Right atrium auricular region (tissue), 2 donors: ENCODE results near the gene NCBP3. TPM values are rescaled to one million over a fixed set of nuclear protein-coding genes. Genes with fewer than 3 reads are reported as not detected.

Experiments
- DNase-seq: peaks from one replicate; pipeline ENCODE4 v3.0.0-alpha.2; 2019; ENCODE audit warnings: low spot score
- H3K27ac ChIP-seq, 2 donors: fragments of 200-600 bp; sonication (generic); 1 replicate in 1 of 2; 2 replicates in 1 of 2; pipeline ENCODE4 v1.5.1; 2016 to 2019
- H3K27me3 ChIP-seq, 2 donors: fragments of 200-600 bp; sonication (generic); one replicate each; pipeline versions ENCODE4 v1.5.1 to v1.6.0; 2017 to 2019
- H3K36me3 ChIP-seq: fragments of 200-600 bp; sonication (generic); one replicate; pipeline ENCODE4 v1.5.1; 2016
- H3K4me1 ChIP-seq, 2 donors: fragments of 200-600 bp; sonication (generic); one replicate each; pipeline versions ENCODE4 v1.5.1 to v1.6.0; 2017 to 2019
- H3K4me3 ChIP-seq, 2 donors: fragments of 200-600 bp; sonication (generic); 1 replicate in 1 of 2; 2 replicates in 1 of 2; pipeline ENCODE4 v1.5.1; 2017 to 2019; ENCODE audit warnings: mild to moderate bottlenecking in 1 of 2, moderate library complexity in 1 of 2
- H3K9me3 ChIP-seq, 2 donors: fragments of 200-600 bp; sonication (generic); one replicate each; pipeline ENCODE4 v1.5.1; 2019
- CTCF ChIP-seq, 2 donors: fragments of 200-600 bp; sonication (generic); IDR thresholded peaks; one replicate each; pipeline ENCODE4 v1.5.1; 2019; ENCODE audit warnings: antibody characterized with exemption in 2 of 2
- total RNA-seq, 2 donors: library from RNA; depleted of rRNA; stranded (reverse); fragments of >200 nt; gene quantifications; one replicate each; pipeline ENCODE4 v1.1.0, GENCODE V29; 2016

NCBP3 gene
- total RNA-seq, 2 donors from 2014 or later = 15.2 to 21.4 TPM

GRCh38 chr17:3814361-3814760, 31.7 kb downstream of the NCBP3 start:
- Histone ChIP-seq H3K9me3 (no peaks in the 10 kb centered on the region), H3K4me3 (no peak overlapping the region), H3K4me1 (peaks cover 0 to 7% of the 10 kb centered on the region in 2 donors), H3K27me3 (no peaks in the 10 kb centered on the region), H3K27ac (no peak overlapping the region), H3K36me3 (peaks cover 87% of the 10 kb centered on the region)
- no peak for DNase-seq
- TF ChIP-seq CTCF (IDR thresholded peaks at IDR 0.05) = no peak

GRCh38 chr17:3813171-3813570, 32.9 kb downstream of the NCBP3 start:
- DNase-seq = no peak
- H3K36me3 ChIP-seq = peaks cover 95% of the 10 kb centered on the region
- H3K4me1 ChIP-seq = peaks cover 0 to 2% of the 10 kb centered on the region in 2 donors
- no peaks in the 10 kb centered on the region for H3K27me3 ChIP-seq
- H3K9me3 ChIP-seq = no peaks in the 10 kb centered on the region
- TF ChIP-seq CTCF (IDR thresholded peaks at IDR 0.05) = no peak
- no peak overlapping the region for H3K27ac ChIP-seq
- no peak overlapping the region for H3K4me3 ChIP-seq

- DNase-seq = no peak
- TF ChIP-seq CTCF (IDR thresholded peaks at IDR 0.05) = no peak
- Histone ChIP-seq H3K4me3 (no peak overlapping the region), H3K9me3 (no peaks in the 10 kb centered on the region), H3K4me1 (no peaks in the 10 kb centered on the region), H3K36me3 (peaks cover 95% of the 10 kb centered on the region), H3K27me3 (no peaks in the 10 kb centered on the region), H3K27ac (no peak overlapping the region)
Observed at GRCh38 chr17:3812771-3813170, 33.3 kb downstream of the NCBP3 start.

GRCh38 chr17:3812284-3812683, 33.8 kb downstream of the NCBP3 start:
- H3K36me3 ChIP-seq = peaks cover 96% of the 10 kb centered on the region
- no peak for DNase-seq
- H3K9me3 ChIP-seq = no peaks in the 10 kb centered on the region
- H3K4me1 ChIP-seq = no peaks in the 10 kb centered on the region
- H3K27ac ChIP-seq = no peak overlapping the region
- TF ChIP-seq CTCF (IDR thresholded peaks at IDR 0.05) = no peak
- H3K4me3 ChIP-seq = no peak overlapping the region
- no peaks in the 10 kb centered on the region for H3K27me3 ChIP-seq

- no peak for DNase-seq
- H3K36me3 ChIP-seq = peaks cover 79% of the 10 kb centered on the region
- no peak for TF ChIP-seq CTCF (IDR thresholded peaks at IDR 0.05)
Observed at GRCh38 chr17:3810019-3810418, 36.0 kb downstream of the NCBP3 start.

GRCh38 chr17:3809135-3809534, 36.9 kb downstream of the NCBP3 start:
- H3K4me1 ChIP-seq = peaks cover 0 to 5% of the 10 kb centered on the region in 2 donors
- no peak for TF ChIP-seq CTCF (IDR thresholded peaks at IDR 0.05)
- peaks cover 70% of the 10 kb centered on the region for H3K36me3 ChIP-seq

More at GRCh38 chr17:3810019-3810418, 36.0 kb downstream of the NCBP3 start:
- Histone ChIP-seq H3K9me3 (no peaks in the 10 kb centered on the region), H3K4me3 (no peak overlapping the region), H3K4me1 (no peaks in the 10 kb centered on the region), H3K27ac (no peak overlapping the region), H3K27me3 (no peaks in the 10 kb centered on the region)

More at GRCh38 chr17:3809135-3809534, 36.9 kb downstream of the NCBP3 start:
- Histone ChIP-seq H3K9me3 (no peaks in the 10 kb centered on the region), H3K27ac (no peak overlapping the region), H3K27me3 (no peaks in the 10 kb centered on the region), H3K4me3 (no peak overlapping the region)
- no peak for DNase-seq
